ENCODE data around the gene VCAM1. TPM values are rescaled to one million over a fixed set of nuclear protein-coding genes. Genes with fewer than 3 reads are reported as not detected.
A peak's percentile ranks its signal among the peaks of the same experiment; 100 is the strongest.

The VCAM1 gene, protein sequence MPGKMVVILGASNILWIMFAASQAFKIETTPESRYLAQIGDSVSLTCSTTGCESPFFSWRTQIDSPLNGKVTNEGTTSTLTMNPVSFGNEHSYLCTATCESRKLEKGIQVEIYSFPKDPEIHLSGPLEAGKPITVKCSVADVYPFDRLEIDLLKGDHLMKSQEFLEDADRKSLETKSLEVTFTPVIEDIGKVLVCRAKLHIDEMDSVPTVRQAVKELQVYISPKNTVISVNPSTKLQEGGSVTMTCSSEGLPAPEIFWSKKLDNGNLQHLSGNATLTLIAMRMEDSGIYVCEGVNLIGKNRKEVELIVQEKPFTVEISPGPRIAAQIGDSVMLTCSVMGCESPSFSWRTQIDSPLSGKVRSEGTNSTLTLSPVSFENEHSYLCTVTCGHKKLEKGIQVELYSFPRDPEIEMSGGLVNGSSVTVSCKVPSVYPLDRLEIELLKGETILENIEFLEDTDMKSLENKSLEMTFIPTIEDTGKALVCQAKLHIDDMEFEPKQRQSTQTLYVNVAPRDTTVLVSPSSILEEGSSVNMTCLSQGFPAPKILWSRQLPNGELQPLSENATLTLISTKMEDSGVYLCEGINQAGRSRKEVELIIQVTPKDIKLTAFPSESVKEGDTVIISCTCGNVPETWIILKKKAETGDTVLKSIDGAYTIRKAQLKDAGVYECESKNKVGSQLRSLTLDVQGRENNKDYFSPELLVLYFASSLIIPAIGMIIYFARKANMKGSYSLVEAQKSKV
- total RNA-seq (2011; cell fraction: chromatin; rRNA removed; ENCODE audit: low replicate concordance), result not detected in 2 replicates
- total RNA-seq (2011; cell fraction: nucleolus; rRNA removed), result not detected in 2 replicates
- total RNA-seq (2011; cell fraction: nucleoplasm; rRNA removed), result not detected in 2 replicates
- total RNA-seq (2014; rRNA removed) (0.04 TPM in 1 of 2 replicates, not detected in the other), total RNA-seq (2014; rRNA removed; fragmentation: Illumina TruSeq; extraction: Trizol) (not detected in 2 replicates), total RNA-seq (2015; rRNA removed; fragmentation: Illumina TruSeq; extraction: Trizol) (not detected in 2 replicates), total RNA-seq (2021) (0.09 and 0.13 TPM in 2 replicates), polyA plus RNA-seq (2011; rRNA removed) (not detected in 2 replicates), polyA plus RNA-seq (2014; fragmentation: Illumina TruSeq; extraction: Trizol) (not detected in 2 replicates), polyA plus RNA-seq (2014; fragmentation: Nextera tagmentation; extraction: Ambion mirVana) (under 1 TPM in 1 of 2 experiments, not detected in 1; 0.04 TPM), polyA plus RNA-seq (2014; rRNA removed) (not detected in 2 replicates), polyA minus RNA-seq (2011; rRNA and poly(A)+ RNA removed) (not detected in 2 replicates), Bru-seq, nascent RNA (percentile 11 among the genes with signal in this experiment), BruChase-seq, experiment 1, labeled RNA remaining after a 2-hour chase (not detected), BruChase-seq, experiment 2, labeled RNA remaining after a 6-hour chase (not detected)
- polyA plus RNA-seq (2011; cell fraction: cytosol; rRNA removed), result not detected in 2 replicates
- not detected in 2 replicates for polyA plus RNA-seq (2011; cell fraction: nucleus; rRNA removed)
- polyA plus RNA-seq (2012), result not detected in 2 replicates
- not detected in 2 replicates for polyA minus RNA-seq (2011; cell fraction: cytosol; rRNA and poly(A)+ RNA removed)
- not detected in 2 replicates for polyA minus RNA-seq (2011; cell fraction: nucleus; rRNA and poly(A)+ RNA removed)
- long read RNA-seq, experiment 1, result 0 reads
- long read RNA-seq, experiment 2, result 0 reads
- long read RNA-seq, experiment 3, result 0 reads

DNA sequence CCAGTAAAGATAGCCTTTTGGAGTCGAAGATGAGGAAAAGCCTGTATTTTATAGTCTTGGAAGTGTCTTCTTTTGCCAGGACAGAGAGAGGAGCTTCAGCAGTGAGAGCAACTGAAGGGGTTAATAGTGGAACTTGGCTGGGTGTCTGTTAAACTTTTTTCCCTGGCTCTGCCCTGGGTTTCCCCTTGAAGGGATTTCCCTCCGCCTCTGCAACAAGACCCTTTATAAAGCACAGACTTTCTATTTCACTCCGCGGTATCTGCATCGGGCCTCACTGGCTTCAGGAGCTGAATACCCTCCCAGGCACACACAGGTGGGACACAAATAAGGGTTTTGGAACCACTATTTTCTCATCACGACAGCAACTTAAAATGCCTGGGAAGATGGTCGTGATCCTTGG, at the start of gene VCAM1:
VCAM1 (plus strand) TSS at position 253 of the 400 bp plus-strand sequence; CDS start at position 372, 119 bp downstream.
- ChIA-PET CTCF (ENCODE audit: low intra/inter-chr PET ratio) (no interaction called here), POLR2A (interaction anchor here (1.0 to 1.3 kb wide), 2 partner anchors 16 to 17 kb away, joined by 3 read pairs; no protein-coding TSS in a partner anchor)
- Histone ChIP-seq H3K27me3 (ENCODE audit: control insufficient read depth in 2 of 2, insufficient read depth in 2 of 2, low read length in 2 of 2) (no peaks in the 10 kb centered on the region; a peak in 1 of 5 replicates), H2AFZ (ENCODE audit: low read depth, low read length) (no peak within 1 kb of the TSS), H3K9me3 (replicated peaks; ENCODE audit: control insufficient read depth, insufficient read depth, low read depth, low read length) (no peaks in the 10 kb centered on the region; the same call in 1 of the 2 replicates), H3K9ac (ENCODE audit: insufficient read depth in 1 of 2, low read depth in 2 of 2, low read length in 2 of 2) (no peak within 1 kb of the TSS), H3K9me1 (ENCODE audit: control insufficient read depth, insufficient read depth, low read length) (no peaks in the 10 kb centered on the region), H3K79me2 (ENCODE audit: control insufficient read depth, insufficient read depth, low read length) (no peaks in the 10 kb centered on the region), H4K20me1 (replicated peaks; ENCODE audit: control insufficient read depth, insufficient read depth, low read length) (no peaks in the 10 kb centered on the region), H3K4me3 (no peak within 1 kb of the TSS), H3K36me3 (ENCODE audit: control insufficient read depth, insufficient read depth, low read length) (no peaks in the 10 kb centered on the region), H3K27ac (ENCODE audit: extremely low read depth, low read depth, low read length) (no peak within 1 kb of the TSS), H3K4me1 (replicated peaks in 1 of 2; ENCODE audit: control insufficient read depth in 2 of 2, insufficient read depth in 2 of 2, low read length in 2 of 2) (no peaks in the 10 kb centered on the region), H3K4me2 (ENCODE audit: insufficient read depth, low read length) (no peak within 1 kb of the TSS)
- in situ Hi-C loops (cut with MboI) (no loop called here), intact Hi-C loops (cut with micrococcal nuclease) (no loop called here)
- FAIRE-seq, result no peak
- BruUV-seq (replicated peaks), result no TSS peak
- 7% methylated on average over 7 of the region's 7 CpGs for WGBS (ENCODE audit: insufficient coverage, low coverage, missing lambda C conversion rate)
- no peak for ATAC-seq
- no peak for DNase-seq (ENCODE audit: extremely low read depth in 1 of 4, low spot score in 3 of 4)
- TF ChIP-seq FOXA3 (CRISPR knock-in tag; conservative IDR thresholded peaks at IDR 0.05 in 1 of 2, IDR thresholded peaks at IDR 0.05 in 1 of 2) (no peak), BRCA1 (IDR thresholded peaks at IDR 0.05) (no peak), BRCA1 (CRISPR knock-in tag; IDR thresholded peaks at IDR 0.05) (no peak), KLF13 (tag; IDR thresholded peaks at IDR 0.05; ENCODE audit: borderline replicate concordance, low read depth) (no peak), BCOR (IDR thresholded peaks at IDR 0.05) (no peak), SNIP1 (IDR thresholded peaks at IDR 0.05; ENCODE audit: low read depth) (no peak), NCOA1 (IDR thresholded peaks at IDR 0.05; ENCODE audit: low read depth) (no peak), MAFK (IDR thresholded peaks at IDR 0.05; ENCODE audit: low read length) (no peak), ZFP1 (CRISPR knock-in tag; IDR thresholded peaks at IDR 0.05) (no peak), RBM39 (optimal IDR thresholded peaks at IDR 0.05; ENCODE audit: low read depth, low read length) (no peak), ZNF444 (CRISPR knock-in tag; IDR thresholded peaks at IDR 0.05) (no peak)
- TF ChIP-seq, protein P1, sequence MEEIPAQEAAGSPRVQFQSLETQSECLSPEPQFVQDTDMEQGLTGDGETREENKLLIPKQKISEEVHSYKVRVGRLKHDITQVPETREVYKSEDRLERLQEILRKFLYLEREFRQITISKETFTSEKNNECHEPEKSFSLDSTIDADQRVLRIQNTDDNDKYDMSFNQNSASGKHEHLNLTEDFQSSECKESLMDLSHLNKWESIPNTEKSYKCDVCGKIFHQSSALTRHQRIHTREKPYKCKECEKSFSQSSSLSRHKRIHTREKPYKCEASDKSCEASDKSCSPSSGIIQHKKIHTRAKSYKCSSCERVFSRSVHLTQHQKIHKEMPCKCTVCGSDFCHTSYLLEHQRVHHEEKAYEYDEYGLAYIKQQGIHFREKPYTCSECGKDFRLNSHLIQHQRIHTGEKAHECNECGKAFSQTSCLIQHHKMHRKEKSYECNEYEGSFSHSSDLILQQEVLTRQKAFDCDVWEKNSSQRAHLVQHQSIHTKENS (CRISPR knock-in tag; IDR thresholded peaks at IDR 0.05), result no peak
- TF ChIP-seq, protein P2, sequence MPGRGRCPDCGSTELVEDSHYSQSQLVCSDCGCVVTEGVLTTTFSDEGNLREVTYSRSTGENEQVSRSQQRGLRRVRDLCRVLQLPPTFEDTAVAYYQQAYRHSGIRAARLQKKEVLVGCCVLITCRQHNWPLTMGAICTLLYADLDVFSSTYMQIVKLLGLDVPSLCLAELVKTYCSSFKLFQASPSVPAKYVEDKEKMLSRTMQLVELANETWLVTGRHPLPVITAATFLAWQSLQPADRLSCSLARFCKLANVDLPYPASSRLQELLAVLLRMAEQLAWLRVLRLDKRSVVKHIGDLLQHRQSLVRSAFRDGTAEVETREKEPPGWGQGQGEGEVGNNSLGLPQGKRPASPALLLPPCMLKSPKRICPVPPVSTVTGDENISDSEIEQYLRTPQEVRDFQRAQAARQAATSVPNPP (IDR thresholded peaks at IDR 0.05; ENCODE audit: borderline replicate concordance, insufficient read depth, insufficient read length), result no peak

All from K562 (cell line).